HFFc6 (cell line): Measurements from ENCODE around the gene GDPD5. TPM values are rescaled to one million over a fixed set of nuclear protein-coding genes. Genes with fewer than 3 reads are reported as not detected.

Experiments
- DNase-seq: peaks from one replicate; pipeline ENCODE4 v3.0.0-alpha.2; 2018
- H3K27ac Mint-ChIP-seq: 2 replicates; pipeline ENCODE4 v1.8.0; 2020; ENCODE audit warnings: mild to moderate bottlenecking, mixed read lengths
- H3K27me3 Mint-ChIP-seq: 2 replicates; pipeline ENCODE4 v1.8.0; 2021; ENCODE audit warnings: mild to moderate bottlenecking, moderate library complexity, mixed read lengths; ENCODE audit not compliant: insufficient read depth
- H3K36me3 Mint-ChIP-seq: 2 replicates; pipeline ENCODE4 v1.8.0; 2021; ENCODE audit warnings: low read depth, mixed read lengths
- H3K4me1 Mint-ChIP-seq: 2 replicates; pipeline ENCODE4 v1.8.0; 2020; ENCODE audit warnings: low read depth, mixed read lengths
- H3K4me3 Mint-ChIP-seq: 2 replicates; pipeline ENCODE4 v1.8.0; 2020; ENCODE audit warnings: mild to moderate bottlenecking, moderate library complexity, mixed read lengths
- H3K9me3 Mint-ChIP-seq: 2 replicates; pipeline ENCODE4 v1.8.0; 2020; ENCODE audit warnings: mild to moderate bottlenecking, mixed read lengths
- total RNA-seq, 6 experiments: library from RNA; stranded (reverse); fragmentation: NEBNext Ultra II Directional; extraction: Animal tissue kit (Norgen Biotek cat#: 25700); gene quantifications; 2 replicates in 1 of 6; 3 replicates in 5 of 6; pipeline ENCODE4 v1.2.3, GENCODE V29; 2021
- TF ChIP-seq, protein P1 (sequence below): fragments of 200-600 bp; sonication (generic); IDR thresholded peaks from 2 replicates; pipeline ENCODE4 v1.5.0; 2021; ENCODE audit warnings: antibody characterized with exemption, mild to moderate bottlenecking

GDPD5 gene
- total RNA-seq, 6 experiments from 2014 or later = 2.5 to 5.7 (median 4.2) TPM

DNA sequence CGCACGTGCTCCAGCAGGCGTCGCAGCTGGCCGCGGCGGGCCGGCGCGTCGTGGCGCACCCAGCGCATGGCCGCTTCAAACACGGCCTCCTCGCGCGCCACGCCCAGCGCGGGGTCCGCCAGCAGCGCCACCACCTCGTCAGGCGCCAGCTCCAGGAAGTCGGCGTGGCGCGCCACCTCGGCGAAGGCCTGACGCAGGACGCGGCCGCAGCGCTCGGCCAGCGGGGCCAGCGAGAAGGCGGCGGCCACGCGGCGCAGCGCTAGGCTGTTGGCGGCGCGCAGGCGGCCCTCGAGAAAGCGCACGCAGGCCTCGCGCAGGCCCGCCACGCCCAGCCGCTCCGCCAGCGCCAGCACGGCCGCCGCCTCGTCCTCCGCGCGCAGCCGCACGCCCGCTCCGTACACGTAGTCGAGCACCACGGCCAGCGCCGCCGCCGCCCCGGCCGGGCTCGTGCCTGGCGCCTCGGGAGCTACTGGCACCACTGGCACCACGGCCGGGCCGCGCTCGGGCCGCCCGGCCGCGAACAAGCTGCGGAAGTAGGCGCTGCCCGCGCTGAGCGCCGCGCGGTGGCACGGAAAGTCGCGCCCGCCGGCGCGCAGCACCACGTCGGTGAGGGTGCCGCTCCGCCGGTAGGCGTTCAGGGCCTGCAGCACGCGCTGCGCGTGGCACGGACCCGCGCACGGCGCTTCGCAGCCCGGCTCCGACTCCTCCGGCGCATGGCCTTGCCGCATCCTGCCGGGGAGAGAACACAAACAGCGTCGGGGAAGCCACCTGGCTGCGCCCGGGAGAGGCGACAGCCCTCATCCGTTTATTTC, 95.6 kb downstream of the GDPD5 start:
- Mint-ChIP-seq H3K27me3 (peaks cover 48% of the 10 kb centered on the region), H3K36me3 (peaks cover 4% of the 10 kb centered on the region), H3K9me3 (peaks cover 8% of the 10 kb centered on the region), H3K4me1 (peaks cover 4% of the 10 kb centered on the region; the same call in 1 of the 2 replicates), H3K27ac (no peak overlapping the region), H3K4me3 (no peak overlapping the region)
- DNase-seq = no peak
- TF ChIP-seq, protein P1, sequence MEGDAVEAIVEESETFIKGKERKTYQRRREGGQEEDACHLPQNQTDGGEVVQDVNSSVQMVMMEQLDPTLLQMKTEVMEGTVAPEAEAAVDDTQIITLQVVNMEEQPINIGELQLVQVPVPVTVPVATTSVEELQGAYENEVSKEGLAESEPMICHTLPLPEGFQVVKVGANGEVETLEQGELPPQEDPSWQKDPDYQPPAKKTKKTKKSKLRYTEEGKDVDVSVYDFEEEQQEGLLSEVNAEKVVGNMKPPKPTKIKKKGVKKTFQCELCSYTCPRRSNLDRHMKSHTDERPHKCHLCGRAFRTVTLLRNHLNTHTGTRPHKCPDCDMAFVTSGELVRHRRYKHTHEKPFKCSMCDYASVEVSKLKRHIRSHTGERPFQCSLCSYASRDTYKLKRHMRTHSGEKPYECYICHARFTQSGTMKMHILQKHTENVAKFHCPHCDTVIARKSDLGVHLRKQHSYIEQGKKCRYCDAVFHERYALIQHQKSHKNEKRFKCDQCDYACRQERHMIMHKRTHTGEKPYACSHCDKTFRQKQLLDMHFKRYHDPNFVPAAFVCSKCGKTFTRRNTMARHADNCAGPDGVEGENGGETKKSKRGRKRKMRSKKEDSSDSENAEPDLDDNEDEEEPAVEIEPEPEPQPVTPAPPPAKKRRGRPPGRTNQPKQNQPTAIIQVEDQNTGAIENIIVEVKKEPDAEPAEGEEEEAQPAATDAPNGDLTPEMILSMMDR = no peak

GRCh38 chr11:75429641-75429901, 96.2 kb downstream of the GDPD5 start:
- H3K27ac Mint-ChIP-seq = no peak overlapping the region
- TF ChIP-seq, protein P1 = no peak

DNA sequence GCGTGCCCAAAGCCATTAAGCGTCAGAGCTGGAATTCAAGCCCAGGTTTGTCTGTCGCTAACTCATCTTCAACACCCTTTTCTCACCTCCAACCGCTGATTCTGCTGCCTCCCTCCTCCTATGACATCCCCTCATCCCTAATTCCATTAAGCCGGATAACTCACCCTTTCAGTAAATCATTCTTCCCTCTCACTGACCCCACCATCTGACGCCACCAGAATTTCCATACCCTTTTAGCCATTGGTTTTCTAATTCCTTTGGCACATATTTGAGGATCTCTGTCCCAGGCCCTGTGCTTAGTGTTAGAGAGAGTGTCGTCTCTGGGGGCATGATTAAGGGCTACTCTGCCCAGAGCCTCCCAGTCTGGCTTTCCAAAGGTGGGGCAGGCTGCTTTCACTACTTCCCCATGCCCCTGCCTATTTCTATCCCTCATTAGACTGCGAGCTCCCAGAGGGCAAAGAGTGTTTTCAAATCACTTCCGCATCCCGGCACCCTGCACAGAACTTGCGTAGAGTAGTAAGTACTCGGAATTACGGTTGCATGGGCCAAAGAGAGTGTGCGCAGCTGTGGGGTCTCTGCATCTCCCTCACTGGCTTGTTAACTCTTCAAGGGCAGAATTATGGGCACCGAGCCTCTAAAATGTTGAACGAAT, 96.6 kb downstream of the GDPD5 start:
- Mint-ChIP-seq H3K9me3 (peaks cover 8% of the 10 kb centered on the region), H3K27ac (no peak overlapping the region), H3K4me3 (no peak overlapping the region), H3K27me3 (peaks cover 44% of the 10 kb centered on the region), H3K4me1 (peaks cover 4% of the 10 kb centered on the region; the same call in 1 of the 2 replicates), H3K36me3 (peaks cover 4% of the 10 kb centered on the region)
- DNase-seq = no peak
- TF ChIP-seq, protein P1 = no peak

More at GRCh38 chr11:75429641-75429901, 96.2 kb downstream of the GDPD5 start:
- Mint-ChIP-seq H3K27me3 (peaks cover 44% of the 10 kb centered on the region), H3K4me1 (peaks cover 4% of the 10 kb centered on the region; the same call in 1 of the 2 replicates), H3K9me3 (peaks cover 8% of the 10 kb centered on the region), H3K36me3 (peaks cover 4% of the 10 kb centered on the region), H3K4me3 (no peak overlapping the region)
- no peak for DNase-seq

DNA sequence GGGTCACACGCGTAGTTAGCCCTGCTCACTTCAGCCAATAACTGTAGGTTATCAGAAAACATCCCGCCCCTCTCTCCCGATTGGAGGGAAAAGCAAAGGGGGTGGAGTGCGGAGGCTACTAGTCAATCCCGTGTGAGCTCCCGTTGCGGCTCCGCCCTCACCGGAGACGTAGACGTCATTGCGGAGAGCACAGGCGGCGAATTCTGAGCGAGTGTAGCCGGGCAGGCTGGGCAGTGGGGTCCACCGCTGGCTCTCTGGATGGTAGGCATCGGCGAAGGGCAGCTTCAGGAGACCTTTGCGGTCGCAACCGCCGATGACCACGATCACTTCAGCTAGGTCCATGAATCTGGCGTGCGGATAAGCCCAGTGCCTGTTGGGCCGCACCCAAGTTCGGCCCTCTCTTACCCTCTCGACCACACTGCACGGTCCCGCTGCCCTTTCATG, 97.4 kb downstream of the GDPD5 start:
- peaks cover 40% of the 10 kb centered on the region for H3K27me3 Mint-ChIP-seq
- peaks cover 4% of the 10 kb centered on the region for H3K36me3 Mint-ChIP-seq
- no peak overlapping the region for H3K27ac Mint-ChIP-seq
- TF ChIP-seq, protein P1 = no peak
- H3K4me3 Mint-ChIP-seq = no peak overlapping the region
- DNase-seq = no peak
- peaks cover 8% of the 10 kb centered on the region for H3K9me3 Mint-ChIP-seq
- peaks cover 4% of the 10 kb centered on the region; the same call in 1 of the 2 replicates for H3K4me1 Mint-ChIP-seq

DNA sequence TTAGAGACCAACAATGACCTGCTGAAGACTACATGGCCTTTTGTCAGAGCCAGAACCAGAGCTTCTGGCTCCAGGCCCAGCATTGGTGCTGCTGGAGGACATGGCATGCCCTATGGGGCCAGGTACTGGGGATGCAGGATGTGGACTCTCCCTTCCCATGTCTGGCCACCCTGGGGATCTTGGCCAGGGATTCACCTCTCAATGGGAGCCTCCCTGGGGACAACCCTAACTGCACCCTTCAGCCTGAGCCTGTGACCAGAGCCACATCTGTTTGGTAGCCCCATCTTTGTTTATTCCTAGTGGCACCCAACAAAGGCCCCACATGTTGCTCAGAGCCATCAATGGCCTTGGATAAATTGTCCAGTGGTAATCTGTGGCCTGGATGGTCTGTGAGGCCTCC, 98.6 kb downstream of the GDPD5 start:
- no peak overlapping the region for H3K4me3 Mint-ChIP-seq
- H3K27ac Mint-ChIP-seq = no peak overlapping the region
- DNase-seq = no peak
- TF ChIP-seq, protein P1 = no peak
- H3K9me3 Mint-ChIP-seq = peaks cover 8% of the 10 kb centered on the region
- peaks cover 6% of the 10 kb centered on the region; the same call in 1 of the 2 replicates for H3K4me1 Mint-ChIP-seq
- peaks cover 4% of the 10 kb centered on the region for H3K36me3 Mint-ChIP-seq
- peaks cover 31% of the 10 kb centered on the region for H3K27me3 Mint-ChIP-seq
